ENCODE data around the gene MEF2C.

DNA sequence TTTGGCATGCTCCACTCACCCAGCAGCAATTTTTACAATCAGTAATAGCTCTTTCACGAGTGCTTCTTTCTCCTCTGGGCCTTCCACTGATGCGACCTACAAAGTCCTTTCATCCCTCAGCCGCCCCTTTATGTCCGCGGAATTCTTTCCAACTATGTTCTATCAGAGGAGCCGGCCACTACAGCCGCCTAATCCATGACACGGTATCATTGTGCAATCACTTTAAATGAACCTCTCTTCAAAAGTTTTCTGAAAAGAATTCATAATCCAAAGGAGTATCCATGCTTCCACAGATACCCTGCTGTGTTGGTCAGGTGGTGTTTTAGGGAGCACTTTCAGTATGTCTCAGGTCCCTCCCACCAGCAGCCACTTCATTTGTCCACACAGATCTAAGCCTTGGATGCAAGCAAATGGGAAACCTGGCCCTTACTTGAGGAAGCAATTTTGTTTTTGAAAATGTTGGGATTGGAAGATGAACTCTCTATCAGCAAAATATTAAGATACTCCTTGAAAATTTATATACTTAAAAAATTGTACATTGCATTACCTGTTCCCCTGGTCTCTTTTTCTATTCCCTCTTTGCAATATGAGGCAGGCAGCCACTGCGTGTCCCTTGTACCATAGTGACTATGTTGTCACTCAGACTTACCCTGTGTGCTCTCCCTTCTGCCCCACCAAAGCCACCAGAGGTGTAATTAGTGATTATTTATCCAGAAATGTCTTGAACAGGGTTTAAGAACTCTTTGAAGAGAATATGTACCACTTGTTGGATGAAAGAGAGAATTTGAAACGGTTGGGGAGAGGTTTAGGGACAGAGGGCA lies 12.9 kb upstream of the MEF2C start:
- TF ChIP-seq POLR2A (IDR thresholded peaks at IDR 0.05) (no peak), EP300 (IDR thresholded peaks at IDR 0.05; ENCODE audit: low read depth) (no peak), POLR2AphosphoS5 (IDR thresholded peaks at IDR 0.05) (no peak)
- TF ChIP-seq, protein P1, sequence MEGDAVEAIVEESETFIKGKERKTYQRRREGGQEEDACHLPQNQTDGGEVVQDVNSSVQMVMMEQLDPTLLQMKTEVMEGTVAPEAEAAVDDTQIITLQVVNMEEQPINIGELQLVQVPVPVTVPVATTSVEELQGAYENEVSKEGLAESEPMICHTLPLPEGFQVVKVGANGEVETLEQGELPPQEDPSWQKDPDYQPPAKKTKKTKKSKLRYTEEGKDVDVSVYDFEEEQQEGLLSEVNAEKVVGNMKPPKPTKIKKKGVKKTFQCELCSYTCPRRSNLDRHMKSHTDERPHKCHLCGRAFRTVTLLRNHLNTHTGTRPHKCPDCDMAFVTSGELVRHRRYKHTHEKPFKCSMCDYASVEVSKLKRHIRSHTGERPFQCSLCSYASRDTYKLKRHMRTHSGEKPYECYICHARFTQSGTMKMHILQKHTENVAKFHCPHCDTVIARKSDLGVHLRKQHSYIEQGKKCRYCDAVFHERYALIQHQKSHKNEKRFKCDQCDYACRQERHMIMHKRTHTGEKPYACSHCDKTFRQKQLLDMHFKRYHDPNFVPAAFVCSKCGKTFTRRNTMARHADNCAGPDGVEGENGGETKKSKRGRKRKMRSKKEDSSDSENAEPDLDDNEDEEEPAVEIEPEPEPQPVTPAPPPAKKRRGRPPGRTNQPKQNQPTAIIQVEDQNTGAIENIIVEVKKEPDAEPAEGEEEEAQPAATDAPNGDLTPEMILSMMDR (IDR thresholded peaks at IDR 0.05): no peak
